Nephron (organoid): ENCODE measurements around the gene MID1.
A peak's percentile ranks its signal among the peaks of the same experiment; 100 is the strongest.

Source experiments
- H3K27ac Mint-ChIP-seq, 3 experiments: 2 replicates each; pipeline ENCODE4 v1.8.0; 2020; ENCODE audit warnings: mixed read lengths in 3 of 3, mild to moderate bottlenecking in 2 of 3, moderate library complexity in 1 of 3
- H3K27me3 Mint-ChIP-seq: 2 replicates; pipeline ENCODE4 v1.8.0; 2021; ENCODE audit warnings: low read depth, mild to moderate bottlenecking, moderate library complexity, mixed read lengths
- H3K36me3 Mint-ChIP-seq: 2 replicates; pipeline ENCODE4 v1.8.0; 2020; ENCODE audit warnings: low read depth, mixed read lengths
- H3K4me1 Mint-ChIP-seq: 2 replicates; pipeline ENCODE4 v1.8.0; 2020; ENCODE audit warnings: mixed read lengths
- H3K4me3 Mint-ChIP-seq, 3 experiments: 2 replicates each; pipeline ENCODE4 v1.8.0; 2020; ENCODE audit warnings: mild to moderate bottlenecking in 3 of 3, mixed read lengths in 3 of 3, moderate library complexity in 2 of 3
- H3K9me3 Mint-ChIP-seq: 2 replicates; pipeline ENCODE4 v1.8.0; 2020; ENCODE audit warnings: mixed read lengths
- CTCF ChIP-seq, 3 experiments: fragments of 200-600 bp; sonication (generic); IDR thresholded peaks; one replicate each; pipeline ENCODE4 v1.5.0; 2021; ENCODE audit warnings: antibody characterized with exemption in 3 of 3; ENCODE audit not compliant: unreplicated experiment in 3 of 3

Gene MID1

GRCh38 chrX:10549280-10549679, 71.1 kb downstream of the MID1 start:
- Mint-ChIP-seq H3K4me1 (peaks cover 31% of the 10 kb centered on the region), H3K4me3 (no peak overlapping the region), H3K9me3 (no peaks in the 10 kb centered on the region), H3K36me3 (no peaks in the 10 kb centered on the region), H3K27me3 (no peaks in the 10 kb centered on the region), H3K27ac (no peak overlapping the region)
- no peak for TF ChIP-seq CTCF (IDR thresholded peaks at IDR 0.05; ENCODE audit: unreplicated experiment in 3 of 3)

GRCh38 chrX:10548688-10549087, 71.7 kb downstream of the MID1 start:
- no peaks in the 10 kb centered on the region for H3K36me3 Mint-ChIP-seq
- TF ChIP-seq CTCF (IDR thresholded peaks at IDR 0.05; ENCODE audit: unreplicated experiment in 3 of 3) = no peak
- no peak overlapping the region for H3K4me3 Mint-ChIP-seq
- no peaks in the 10 kb centered on the region for H3K9me3 Mint-ChIP-seq
- no peak overlapping the region for H3K27ac Mint-ChIP-seq
- H3K4me1 Mint-ChIP-seq = peaks cover 28% of the 10 kb centered on the region
- no peaks in the 10 kb centered on the region for H3K27me3 Mint-ChIP-seq

- H3K27me3 Mint-ChIP-seq = no peaks in the 10 kb centered on the region
- no peak for TF ChIP-seq CTCF (IDR thresholded peaks at IDR 0.05; ENCODE audit: unreplicated experiment in 3 of 3)
- H3K4me1 Mint-ChIP-seq = peaks cover 34% of the 10 kb centered on the region
- H3K9me3 Mint-ChIP-seq = no peaks in the 10 kb centered on the region
- no peak overlapping the region for H3K27ac Mint-ChIP-seq
- H3K36me3 Mint-ChIP-seq = no peaks in the 10 kb centered on the region
- H3K4me3 Mint-ChIP-seq = no peak overlapping the region
Observed at GRCh38 chrX:10545882-10546281, 74.5 kb downstream of the MID1 start.

- H3K27me3 Mint-ChIP-seq = no peaks in the 10 kb centered on the region
- H3K36me3 Mint-ChIP-seq = no peaks in the 10 kb centered on the region
- peaks cover 26% of the 10 kb centered on the region for H3K4me1 Mint-ChIP-seq
- H3K9me3 Mint-ChIP-seq = no peaks in the 10 kb centered on the region
- H3K4me3 Mint-ChIP-seq = no peak overlapping the region
- H3K27ac Mint-ChIP-seq = no peak overlapping the region
- no peak for TF ChIP-seq CTCF (IDR thresholded peaks at IDR 0.05; ENCODE audit: unreplicated experiment in 3 of 3)
Observed at GRCh38 chrX:10542586-10542985, 77.8 kb downstream of the MID1 start.

- no peak for TF ChIP-seq CTCF (IDR thresholded peaks at IDR 0.05; ENCODE audit: unreplicated experiment in 3 of 3)
- H3K36me3 Mint-ChIP-seq = no peaks in the 10 kb centered on the region
- H3K4me3 Mint-ChIP-seq = no peak overlapping the region
- H3K9me3 Mint-ChIP-seq = no peaks in the 10 kb centered on the region
- no peaks in the 10 kb centered on the region for H3K27me3 Mint-ChIP-seq
- H3K4me1 Mint-ChIP-seq = peaks cover 26% of the 10 kb centered on the region
- peak overlapping the region in 2 of 3 experiments; percentile 11 to 70 for H3K27ac Mint-ChIP-seq
Observed at GRCh38 chrX:10538831-10539230, 81.6 kb downstream of the MID1 start.

GRCh38 chrX:10537308-10537707, 83.1 kb downstream of the MID1 start:
- no peak overlapping the region for H3K4me3 Mint-ChIP-seq
- peak overlapping the region in 1 of 3 experiments; percentile 27 for H3K27ac Mint-ChIP-seq
- H3K27me3 Mint-ChIP-seq = no peaks in the 10 kb centered on the region
- no peaks in the 10 kb centered on the region for H3K36me3 Mint-ChIP-seq
- H3K9me3 Mint-ChIP-seq = no peaks in the 10 kb centered on the region
- TF ChIP-seq CTCF (IDR thresholded peaks at IDR 0.05; ENCODE audit: unreplicated experiment in 3 of 3) = no peak
- H3K4me1 Mint-ChIP-seq = peaks cover 23% of the 10 kb centered on the region
